MG63 (cell line): ENCODE results near the gene CNTRL. TPM values are rescaled to one million over a fixed set of nuclear protein-coding genes. Genes with fewer than 3 reads are reported as not detected.

Experiments used
- DNase-seq: peaks from one replicate; pipeline ENCODE4 v3.0.0-alpha.2; 2020
- H3K27me3 ChIP-seq: fragments of 250-450 bp; sonication (Bioruptor Pico); 2 replicates; pipeline ENCODE4 v1.5.1; 2020; ENCODE audit warnings: mild to moderate bottlenecking, moderate library complexity
- H3K36me3 ChIP-seq: fragments of 250-450 bp; sonication (Bioruptor Pico); 2 replicates; pipeline ENCODE4 v1.5.1; 2020; ENCODE audit warnings: mild to moderate bottlenecking, moderate library complexity
- H3K4me3 ChIP-seq: fragments of 250-450 bp; sonication (Bioruptor Pico); 2 replicates; pipeline ENCODE4 v1.5.1; 2020; ENCODE audit warnings: mild to moderate bottlenecking, moderate library complexity
- H3K9me3 ChIP-seq: fragments of 250-450 bp; sonication (Bioruptor Pico); 2 replicates; pipeline ENCODE4 v1.5.1; 2020; ENCODE audit warnings: mild to moderate bottlenecking, moderate library complexity
- total RNA-seq: library from RNA; depleted of rRNA; stranded (reverse); fragments of >200 nt; shearing (Covaris generic); gene quantifications from 2 replicates; pipeline ENCODE4 v1.2.3, GENCODE V29; 2014; ENCODE audit warnings: low replicate concordance

Gene CNTRL
- total RNA-seq, 1 experiment from 2014 or later, result 2.5 TPM

DNA sequence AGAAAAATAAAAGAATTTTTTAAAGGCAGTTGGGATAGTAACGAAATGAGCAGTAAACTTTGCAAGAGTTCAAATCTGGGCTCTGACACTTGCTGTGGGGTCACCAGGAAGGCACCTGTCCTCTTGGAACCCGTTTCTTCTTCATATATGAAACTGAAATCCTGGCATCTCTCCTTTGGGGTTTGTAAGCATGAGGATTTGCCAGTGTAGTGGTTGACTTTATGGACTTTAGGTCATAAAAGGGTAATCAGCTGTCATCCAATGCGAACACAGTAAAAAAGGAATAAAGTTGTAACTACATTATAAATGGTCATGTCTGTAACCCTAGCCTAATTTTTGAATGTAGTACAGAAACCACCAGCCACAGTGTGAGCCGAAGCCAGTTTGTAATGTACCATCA is 125.6 kb downstream of the CNTRL start:
- Histone ChIP-seq H3K4me3 (peak overlapping the region; percentile 79), H3K36me3 (0 out of 2 replicates have a peak, but pooled peaks cover 3% of the 10 kb centered on the region), H3K9me3 (no peaks in the 10 kb centered on the region), H3K27me3 (no peaks in the 10 kb centered on the region)
- no peak for DNase-seq

DNA sequence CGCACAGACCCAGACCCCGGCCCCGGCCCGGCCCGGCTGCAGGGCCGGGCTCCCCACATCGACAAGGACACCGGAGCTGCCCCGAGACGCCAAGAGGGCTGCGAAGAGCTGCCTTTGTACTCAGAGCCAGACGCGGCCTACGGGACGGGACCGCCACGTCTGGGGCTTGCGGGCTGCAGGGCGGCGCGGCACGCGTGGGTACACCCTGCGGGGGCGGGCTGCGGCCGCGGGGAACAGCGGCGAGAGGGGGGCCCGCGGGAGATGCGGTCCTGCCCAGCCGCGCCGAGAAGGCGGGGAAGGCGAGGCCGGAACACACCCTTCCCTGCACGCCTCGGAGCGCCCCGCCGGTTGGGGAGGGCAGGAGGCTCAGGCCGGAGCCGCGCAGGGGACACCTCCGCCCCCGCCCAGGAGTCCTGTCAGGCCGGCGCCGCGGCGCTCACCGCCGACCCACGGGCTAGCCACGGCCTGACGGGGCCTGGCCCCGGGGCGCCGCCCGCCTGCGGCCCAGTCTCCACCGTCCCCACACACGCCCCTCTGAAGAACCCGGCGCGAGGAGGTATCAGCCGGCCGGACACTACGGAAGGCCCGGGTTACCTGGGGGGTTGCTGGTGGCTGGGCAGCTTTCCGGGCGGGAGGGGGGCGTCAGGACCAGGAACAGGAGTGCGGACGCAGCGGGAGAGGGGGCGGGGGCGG is 126.4 kb downstream of the CNTRL start:
- Histone ChIP-seq H3K4me3 (peak overlapping the region; percentile 79), H3K9me3 (no peaks in the 10 kb centered on the region), H3K36me3 (0 out of 2 replicates have a peak, but pooled peaks cover 3% of the 10 kb centered on the region), H3K27me3 (no peaks in the 10 kb centered on the region)
- DNase-seq, result peak; percentile 48

DNA sequence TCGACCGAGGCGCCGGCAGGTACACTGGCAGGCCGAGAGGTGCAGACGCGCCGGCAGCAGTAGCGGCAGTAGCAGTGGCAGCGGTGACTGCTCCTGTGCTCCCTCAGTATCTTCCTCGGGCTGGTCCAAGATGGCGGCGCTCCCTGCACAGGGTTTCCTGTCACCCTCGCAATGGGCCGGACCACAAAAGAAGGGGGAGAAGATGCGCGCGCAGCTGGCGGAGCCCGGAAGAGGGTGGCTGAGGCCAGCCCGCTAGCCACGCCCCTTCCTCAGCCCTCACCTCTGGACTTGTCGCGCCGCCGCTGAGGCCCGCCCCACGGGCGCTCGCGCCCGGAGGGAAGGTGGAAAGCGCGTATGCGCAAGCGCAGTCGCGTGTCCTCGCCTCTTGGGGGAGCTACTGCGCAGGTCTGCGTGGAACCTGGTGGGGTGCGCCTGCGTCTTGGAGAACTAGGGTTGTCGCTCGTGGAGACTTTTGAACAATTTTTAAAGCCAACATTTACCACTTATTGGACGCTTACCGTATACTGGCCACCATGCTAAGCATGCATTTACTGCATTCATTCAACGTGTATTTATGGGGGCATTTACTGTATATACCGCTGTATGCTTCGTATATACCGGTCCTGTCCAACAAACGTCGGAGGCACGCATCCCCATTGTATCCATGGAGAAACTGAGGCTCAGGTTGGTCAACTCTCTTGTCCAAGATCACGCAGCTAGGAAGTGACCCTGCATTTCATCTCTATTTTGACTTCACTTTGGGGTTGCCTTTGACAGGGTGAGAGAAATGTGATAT is 127.2 kb downstream of the CNTRL start, which contains the start of gene RAB14:
TSS of gene RAB14 (minus strand) at position 132 of the 796 bp plus-strand sequence. CDS start 8,457 bp downstream, outside the sequence.
- 0 out of 2 replicates have a peak, but pooled peaks cover 3% of the 10 kb centered on the region for H3K36me3 ChIP-seq
- H3K9me3 ChIP-seq, result no peaks in the 10 kb centered on the region
- H3K4me3 ChIP-seq, result peak within 1 kb of the TSS; percentile 79
- no peaks in the 10 kb centered on the region for H3K27me3 ChIP-seq
- DNase-seq, result peak; percentile 98

DNA sequence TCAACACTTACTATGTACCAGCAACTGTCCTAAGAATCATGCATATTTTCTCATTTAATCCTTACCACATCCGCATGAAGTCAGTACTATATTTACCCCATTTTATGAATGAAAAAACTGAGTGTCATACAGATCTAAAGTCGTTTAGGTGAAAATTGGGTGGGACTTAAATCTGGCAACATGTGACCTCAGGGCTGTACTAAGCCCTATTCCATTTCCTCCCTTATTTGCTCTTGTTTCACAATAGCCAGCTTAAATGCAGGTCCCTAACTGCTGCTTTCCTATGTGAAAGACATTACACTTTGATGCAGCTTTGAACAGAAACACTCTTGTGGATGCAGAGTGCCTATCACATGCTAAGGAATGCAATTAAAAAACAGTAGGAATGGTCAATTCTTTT is 129.4 kb downstream of the CNTRL start:
- DNase-seq, result no peak
- Histone ChIP-seq H3K27me3 (no peaks in the 10 kb centered on the region), H3K36me3 (no peaks in the 10 kb centered on the region), H3K4me3 (no peak overlapping the region), H3K9me3 (no peaks in the 10 kb centered on the region)

- H3K36me3 ChIP-seq, result no peaks in the 10 kb centered on the region
- H3K4me3 ChIP-seq, result no peak overlapping the region
- H3K27me3 ChIP-seq, result no peaks in the 10 kb centered on the region
- H3K9me3 ChIP-seq, result no peaks in the 10 kb centered on the region
- no peak for DNase-seq
These were observed 129.9 kb downstream of the CNTRL start for GRCh38 chr9:121204611-121205010.

GRCh38 chr9:121206516-121207370 is 132.0 kb downstream of the CNTRL start:
- no peak for DNase-seq
- H3K36me3 ChIP-seq, result no peaks in the 10 kb centered on the region
- no peak overlapping the region for H3K4me3 ChIP-seq
- H3K27me3 ChIP-seq, result no peaks in the 10 kb centered on the region
- H3K9me3 ChIP-seq, result no peaks in the 10 kb centered on the region

DNA sequence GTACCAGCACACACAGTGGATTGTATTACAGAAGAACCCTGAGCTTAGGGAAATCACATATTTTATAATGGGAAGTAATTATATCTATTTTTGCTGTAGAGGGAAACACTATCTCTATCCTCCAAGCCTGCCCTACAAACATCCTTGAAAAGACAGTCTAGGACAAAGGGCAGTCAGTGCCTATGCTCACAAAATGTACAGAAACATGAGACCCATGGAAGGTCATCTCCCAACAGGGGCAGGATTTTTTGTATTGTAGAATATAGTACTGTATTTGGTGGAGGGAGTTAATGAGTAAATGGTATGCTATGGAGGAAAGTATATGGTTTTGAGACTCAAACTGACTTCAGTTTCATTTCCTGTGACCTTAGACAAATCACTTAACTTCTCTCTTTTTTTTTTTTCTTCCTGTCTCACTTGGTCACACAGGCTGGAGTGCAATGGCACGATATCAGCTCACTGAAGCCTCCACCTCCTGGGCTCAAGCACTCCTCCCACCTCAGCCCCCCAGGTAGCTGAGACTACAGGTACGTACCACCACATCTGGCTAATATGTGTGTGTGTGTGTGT is 132.7 kb downstream of the CNTRL start:
- Histone ChIP-seq H3K4me3 (no peak overlapping the region), H3K36me3 (no peaks in the 10 kb centered on the region), H3K27me3 (no peaks in the 10 kb centered on the region), H3K9me3 (no peaks in the 10 kb centered on the region)
- no peak for DNase-seq

DNA sequence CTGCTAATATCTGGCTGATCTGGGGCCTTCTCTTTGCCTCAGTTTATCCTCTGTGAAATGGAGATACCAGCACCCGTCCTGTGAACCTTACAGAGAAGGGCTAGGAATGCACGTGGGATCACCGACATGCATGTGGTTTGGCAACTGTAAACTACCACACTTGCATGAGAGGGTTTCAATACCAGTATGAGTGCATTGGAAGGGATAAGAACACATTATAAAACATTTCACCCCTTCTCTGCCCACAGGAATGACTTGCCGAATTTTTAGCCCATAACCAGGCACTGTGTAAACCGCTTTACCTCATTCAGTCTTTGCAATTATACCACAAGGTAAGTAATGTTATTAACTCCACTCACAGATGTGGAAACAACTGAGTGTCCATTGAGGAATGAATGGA is 135.8 kb downstream of the CNTRL start:
- Histone ChIP-seq H3K9me3 (no peaks in the 10 kb centered on the region), H3K27me3 (no peaks in the 10 kb centered on the region), H3K4me3 (no peak overlapping the region), H3K36me3 (no peaks in the 10 kb centered on the region)
- no peak for DNase-seq

DNA sequence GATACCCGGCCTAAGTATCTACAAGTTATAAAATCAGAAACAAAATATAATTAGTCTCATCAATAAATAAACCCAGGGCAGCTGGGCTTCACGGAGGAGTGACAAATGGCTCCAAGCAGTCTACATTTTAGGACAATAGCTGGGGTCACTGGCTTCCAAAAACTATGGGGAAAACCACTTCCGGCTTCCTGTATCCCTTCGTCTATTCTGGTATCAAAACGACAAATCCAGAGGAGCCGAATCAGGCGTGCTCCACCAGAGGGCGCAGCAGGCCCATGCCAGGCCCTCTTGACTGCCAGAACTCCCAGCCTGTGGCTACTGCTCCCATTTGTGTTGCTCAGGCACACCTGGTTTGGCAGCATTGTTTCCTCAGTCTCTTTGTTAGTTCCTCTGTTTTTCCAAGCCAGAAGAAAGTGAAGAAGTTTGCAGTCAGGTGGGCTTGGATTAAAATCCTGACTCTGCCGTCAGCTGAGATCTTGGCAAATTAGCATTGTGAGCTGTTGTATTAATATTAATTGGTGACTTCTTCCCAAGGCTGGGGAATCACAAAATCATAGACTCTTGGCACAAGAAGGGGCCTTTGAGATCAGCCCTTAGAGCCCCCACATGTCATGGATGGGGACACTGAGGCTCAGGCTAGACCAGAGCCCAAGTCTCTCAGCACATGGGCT is 138.5 kb downstream of the CNTRL start:
- no peaks in the 10 kb centered on the region for H3K9me3 ChIP-seq
- H3K4me3 ChIP-seq, result no peak overlapping the region
- DNase-seq, result peak; percentile 83
- H3K27me3 ChIP-seq, result no peaks in the 10 kb centered on the region
- no peaks in the 10 kb centered on the region for H3K36me3 ChIP-seq

DNA sequence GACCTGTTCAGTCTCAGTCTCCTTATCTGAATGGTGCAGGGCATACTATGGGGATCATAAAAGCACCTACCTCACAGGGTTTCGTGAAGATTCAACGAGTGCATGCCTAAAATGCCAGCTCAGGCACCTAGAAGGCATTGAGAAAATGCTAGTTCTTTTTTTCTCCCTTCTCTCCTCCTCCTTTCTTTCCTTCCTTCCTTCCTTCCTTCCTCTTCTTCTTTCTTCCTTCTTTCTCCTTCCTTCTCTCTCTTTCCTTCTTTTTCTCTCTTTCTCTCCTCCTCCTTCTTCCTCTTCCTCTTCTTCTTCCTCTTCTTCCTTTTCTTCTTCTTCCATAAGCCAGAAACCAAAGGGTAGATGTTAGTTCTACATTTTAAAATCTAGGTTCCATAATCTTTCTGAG is 139.2 kb downstream of the CNTRL start:
- no peak for DNase-seq
- no peak overlapping the region for H3K4me3 ChIP-seq
- no peaks in the 10 kb centered on the region for H3K9me3 ChIP-seq
- no peaks in the 10 kb centered on the region for H3K27me3 ChIP-seq
- H3K36me3 ChIP-seq, result no peaks in the 10 kb centered on the region

- no peaks in the 10 kb centered on the region for H3K9me3 ChIP-seq
- no peaks in the 10 kb centered on the region for H3K36me3 ChIP-seq
- no peak overlapping the region for H3K4me3 ChIP-seq
- no peak for DNase-seq
- no peaks in the 10 kb centered on the region for H3K27me3 ChIP-seq
These were observed 141.6 kb downstream of the CNTRL start for GRCh38 chr9:121216271-121216805.

- H3K27me3 ChIP-seq, result no peaks in the 10 kb centered on the region
- no peaks in the 10 kb centered on the region for H3K9me3 ChIP-seq
- H3K4me3 ChIP-seq, result no peak overlapping the region
- DNase-seq, result no peak
- H3K36me3 ChIP-seq, result no peaks in the 10 kb centered on the region
These were observed 143.0 kb downstream of the CNTRL start for GRCh38 chr9:121217609-121218292.

GRCh38 chr9:121218357-121219027 is 143.7 kb downstream of the CNTRL start:
- no peaks in the 10 kb centered on the region for H3K9me3 ChIP-seq
- DNase-seq, result no peak
- H3K27me3 ChIP-seq, result no peaks in the 10 kb centered on the region
- no peak overlapping the region for H3K4me3 ChIP-seq
- no peaks in the 10 kb centered on the region for H3K36me3 ChIP-seq

GRCh38 chr9:121219530-121219929 is 144.8 kb downstream of the CNTRL start:
- Histone ChIP-seq H3K27me3 (no peaks in the 10 kb centered on the region), H3K36me3 (no peaks in the 10 kb centered on the region), H3K9me3 (no peaks in the 10 kb centered on the region), H3K4me3 (no peak overlapping the region)
- no peak for DNase-seq
